ENCODE data around the gene BOD1L2. TPM values are rescaled to one million over a fixed set of nuclear protein-coding genes. Genes with fewer than 3 reads are reported as not detected.

Gene BOD1L2
- total and polyA plus RNA-seq, 2 donors (not counting 3 experiments of a cell fraction or from before 2014, with no cell fraction given): not detected

DNA sequence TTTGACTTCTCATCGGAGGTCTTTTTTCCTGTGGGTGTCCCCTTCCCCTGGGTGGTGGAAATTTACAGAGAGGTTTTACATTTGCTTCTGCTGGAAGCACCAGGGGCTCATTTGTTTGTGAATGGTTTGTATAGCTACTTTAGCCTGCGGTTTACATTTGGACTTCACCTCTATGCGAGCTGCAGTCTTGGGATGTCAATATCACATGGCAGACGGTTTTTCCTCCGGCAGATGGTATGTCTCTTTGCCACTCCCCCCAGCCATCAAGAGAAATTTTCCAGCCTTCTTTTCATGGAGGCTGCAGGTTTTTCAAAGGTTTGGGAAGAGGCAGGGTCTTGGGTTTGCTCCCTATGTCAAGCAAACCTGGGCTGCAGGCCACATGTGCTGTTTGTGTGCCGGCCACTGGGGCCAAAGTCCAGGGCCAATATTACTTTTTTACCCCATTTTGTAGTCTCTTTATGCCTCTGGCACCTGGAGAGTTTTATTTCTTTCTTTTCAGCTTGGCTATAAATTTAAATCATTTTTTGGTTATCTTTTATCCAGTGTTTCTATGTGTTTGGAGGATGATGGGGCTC lies 23.9 kb upstream of the BOD1L2 start:
- TF ChIP-seq MYC (IDR thresholded peaks at IDR 0.05; ENCODE audit: low read depth, low read length): no peak
- TF ChIP-seq, protein P1, sequence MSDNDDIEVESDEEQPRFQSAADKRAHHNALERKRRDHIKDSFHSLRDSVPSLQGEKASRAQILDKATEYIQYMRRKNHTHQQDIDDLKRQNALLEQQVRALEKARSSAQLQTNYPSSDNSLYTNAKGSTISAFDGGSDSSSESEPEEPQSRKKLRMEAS (IDR thresholded peaks at IDR 0.05; ENCODE audit: insufficient read depth, insufficient read length): no peak
- no peak for TF ChIP-seq JUN (IDR thresholded peaks at IDR 0.05; ENCODE audit: borderline replicate concordance, insufficient read depth, insufficient read length, low read depth)
- TF ChIP-seq POLR2A (IDR thresholded peaks at IDR 0.05; ENCODE audit: low read depth, low read length): no peak
- TF ChIP-seq CTCF (IDR thresholded peaks at IDR 0.05; ENCODE audit: extremely low read depth in 1 of 2, insufficient read depth in 1 of 2, low read depth in 1 of 2, low read length in 2 of 2): no peak
- no peak for TF ChIP-seq FOS (IDR thresholded peaks at IDR 0.05; ENCODE audit: borderline replicate concordance, insufficient read depth, low read length)
- TF ChIP-seq EZH2 (IDR thresholded peaks at IDR 0.05; ENCODE audit: borderline replicate concordance, low read depth, low read length, severe bottlenecking): no peak
- TF ChIP-seq GATA2 (IDR thresholded peaks at IDR 0.05; ENCODE audit: insufficient read depth, insufficient read length, low read depth, low read length): no peak
- no peak for TF ChIP-seq POLR2AphosphoS5 (IDR thresholded peaks at IDR 0.05; ENCODE audit: insufficient read depth, low read depth, low read length)
- intact Hi-C loops (cut with micrococcal nuclease): no loop called here
- Histone ChIP-seq H3K4me3 (replicated peaks in 1 of 3; ENCODE audit: insufficient read depth in 1 of 3, low read depth in 1 of 3, low read length in 3 of 3) (no peak overlapping the region), H3K27ac (ENCODE audit: insufficient read depth, low read depth, low read length) (no peak overlapping the region), H3K9me3 (replicated peaks; ENCODE audit: control insufficient read depth, insufficient read depth, low read length) (no peaks in the 10 kb centered on the region), H2AFZ (ENCODE audit: low read depth, low read length) (no peak overlapping the region), H3K79me2 (ENCODE audit: control insufficient read depth, insufficient read depth, low read length) (no peaks in the 10 kb centered on the region), H3K9ac (replicated peaks; ENCODE audit: extremely low read depth, insufficient read depth, low read length) (no peak overlapping the region), H3K4me2 (ENCODE audit: insufficient read depth, low read length) (no peak overlapping the region), H4K20me1 (replicated peaks; ENCODE audit: control insufficient read depth, extremely low read depth, insufficient read depth, low read length) (no peaks in the 10 kb centered on the region), H3K9me1 (replicated peaks; ENCODE audit: control insufficient read depth, extremely low read depth, insufficient read depth, low read length) (no peaks in the 10 kb centered on the region), H3K36me3 (ENCODE audit: control insufficient read depth in 2 of 2, extremely low read depth in 1 of 2, insufficient read depth in 2 of 2, low read length in 2 of 2) (no peaks in the 10 kb centered on the region), H3K4me1 (ENCODE audit: control insufficient read depth, extremely low read depth, insufficient read depth, low read length) (no peaks in the 10 kb centered on the region), H3K27me3 (ENCODE audit: control insufficient read depth in 2 of 2, insufficient read depth in 2 of 2, low read length in 2 of 2) (peaks cover 12 to 13% of the 10 kb centered on the region in 2 experiments)
- no TSS peak for BruUV-seq (replicated peaks)
- POLR2A ChIA-PET: no interaction called here
- DNase-seq (ENCODE audit: low read depth, low spot score): no peak
- FAIRE-seq: no peak
- CTCF ChIA-PET: no interaction called here
- dilution Hi-C loops (cut with MboI; ENCODE audit: extremely low pct_ligation_motif_present, low sequenced_read_pairs): no loop called here
